H9 (cell line): ENCODE results near the gene FNIP2. TPM values are rescaled to one million over a fixed set of nuclear protein-coding genes. Genes with fewer than 3 reads are reported as not detected.

Source experiments
- DNase-seq: peaks from one replicate; pipeline ENCODE4 v3.0.0-alpha.2; 2017
- H2AFZ ChIP-seq: one replicate; pipeline ENCODE4 v1.6.1; 2013; ENCODE audit warnings: mild to moderate bottlenecking, low read length, control low read depth, moderate library complexity
- H2AK5ac ChIP-seq: 2 replicates; pipeline ENCODE4 v1.6.1; 2013; ENCODE audit warnings: low read length, control low read depth, mixed read lengths; ENCODE audit not compliant: insufficient read length
- H2BK120ac ChIP-seq: one replicate; pipeline ENCODE4 v1.6.1; 2013; ENCODE audit warnings: low read depth, mild to moderate bottlenecking, low read length, control low read depth, inconsistent platforms; ENCODE audit not compliant: poor library complexity, severe bottlenecking
- H2BK12ac ChIP-seq: 2 replicates; pipeline ENCODE4 v1.6.1; 2013; ENCODE audit warnings: low read length, control low read depth, mixed read lengths, low read depth; ENCODE audit not compliant: insufficient read length
- H2BK15ac ChIP-seq: 2 replicates; pipeline ENCODE4 v1.6.1; 2013; ENCODE audit warnings: low read depth, low read length, control low read depth
- H2BK20ac ChIP-seq: one replicate; pipeline ENCODE4 v1.6.1; 2013; ENCODE audit warnings: low read depth, mild to moderate bottlenecking, low read length, control low read depth, inconsistent platforms; ENCODE audit not compliant: poor library complexity, severe bottlenecking
- H2BK5ac ChIP-seq: 2 replicates; pipeline ENCODE4 v1.6.1; 2013; ENCODE audit warnings: low read length, control low read depth, mixed read lengths; ENCODE audit not compliant: insufficient read length
- H3K14ac ChIP-seq: 2 replicates; pipeline ENCODE4 v1.6.1; 2013; ENCODE audit warnings: low read length, control low read depth; ENCODE audit not compliant: insufficient read depth
- H3K18ac ChIP-seq: 2 replicates; pipeline ENCODE4 v1.6.1; 2013; ENCODE audit warnings: low read depth, mild to moderate bottlenecking, mixed read lengths, low read length, control low read depth; ENCODE audit not compliant: insufficient read length
- H3K23ac ChIP-seq: 2 replicates; pipeline ENCODE4 v1.6.1; 2013; ENCODE audit warnings: low read length, control low read depth, mixed read lengths, low read depth; ENCODE audit not compliant: insufficient read length
- H3K23me2 ChIP-seq: 2 replicates; pipeline ENCODE4 v1.6.1; 2013; ENCODE audit warnings: low read depth, mild to moderate bottlenecking, mixed read lengths, low read length, control low read depth; ENCODE audit not compliant: insufficient read length, poor library complexity, severe bottlenecking
- H3K27ac ChIP-seq: 2 replicates; pipeline ENCODE4 v1.5.1; 2013; ENCODE audit warnings: low read length, control low read depth, mixed read lengths, low read depth; ENCODE audit not compliant: insufficient read length
- H3K27me3 ChIP-seq: 2 replicates; pipeline ENCODE4 v1.6.1; 2013; ENCODE audit warnings: low read length, control low read depth, inconsistent platforms; ENCODE audit not compliant: insufficient read depth
- H3K4ac ChIP-seq: 2 replicates; pipeline ENCODE4 v1.6.1; 2013; ENCODE audit warnings: low read depth, mild to moderate bottlenecking, control low read depth, inconsistent platforms, low read length, moderate library complexity
- H3K4me1 ChIP-seq: 2 replicates; pipeline ENCODE4 v1.6.1; 2013; ENCODE audit warnings: low read length, control low read depth, inconsistent platforms; ENCODE audit not compliant: insufficient read depth
- H3K4me2 ChIP-seq: 2 replicates; pipeline ENCODE4 v1.6.1; 2013; ENCODE audit warnings: low read length, control low read depth, mixed read lengths; ENCODE audit not compliant: insufficient read length, insufficient read depth
- H3K56ac ChIP-seq: 2 replicates; pipeline ENCODE4 v1.6.1; 2013; ENCODE audit warnings: low read depth, mild to moderate bottlenecking, mixed read lengths, low read length, control low read depth; ENCODE audit not compliant: insufficient read length
- H3K79me1 ChIP-seq: 2 replicates; pipeline ENCODE4 v1.6.1; 2013; ENCODE audit warnings: low read depth, mild to moderate bottlenecking, moderate library complexity, low read length, control low read depth, inconsistent platforms; ENCODE audit not compliant: insufficient read depth, poor library complexity, severe bottlenecking
- H3K79me2 ChIP-seq: 2 replicates; pipeline ENCODE4 v1.6.1; 2013; ENCODE audit warnings: low read length, control low read depth, inconsistent platforms; ENCODE audit not compliant: insufficient read depth
- H3K9ac ChIP-seq: 2 replicates; pipeline ENCODE4 v1.6.1; 2013; ENCODE audit warnings: low read length, control low read depth, mixed read lengths; ENCODE audit not compliant: insufficient read length; ENCODE audit errors: extremely low read depth
- H3K9me3 ChIP-seq: one replicate; pipeline ENCODE4 v1.6.1; 2013; ENCODE audit warnings: low read depth, low read length, inconsistent platforms; ENCODE audit not compliant: control insufficient read depth
- H3T11ph ChIP-seq: one replicate; pipeline ENCODE4 v1.6.1; 2013; ENCODE audit warnings: mild to moderate bottlenecking, low read length, control low read depth, inconsistent platforms
- H4K20me1 ChIP-seq: one replicate; pipeline ENCODE4 v1.6.1; 2013; ENCODE audit not compliant: control insufficient read depth, insufficient read length, insufficient read depth
- H4K5ac ChIP-seq: 2 replicates; pipeline ENCODE4 v1.6.1; 2013; ENCODE audit warnings: low read depth, mild to moderate bottlenecking, mixed read lengths, low read length, control low read depth; ENCODE audit not compliant: insufficient read length
- H4K8ac ChIP-seq: replicated peaks from 2 replicates; pipeline ENCODE4 v1.6.1; 2013; ENCODE audit warnings: low read length, control low read depth, mixed read lengths, low read depth; ENCODE audit not compliant: insufficient read length
- H4K91ac ChIP-seq: 2 replicates; pipeline ENCODE4 v1.6.1; 2013; ENCODE audit warnings: low read depth, mild to moderate bottlenecking, moderate library complexity, mixed read lengths, low read length, control low read depth; ENCODE audit not compliant: insufficient read length
- H3K27ac Mint-ChIP-seq, 3 experiments: 2 replicates in 2 of 3; 3 replicates in 1 of 3; pipeline ENCODE4 v1.8.0; 2020 to 2021; ENCODE audit warnings: mixed read lengths in 3 of 3, mild to moderate bottlenecking in 1 of 3, moderate library complexity in 1 of 3
- H3K27me3 Mint-ChIP-seq: 2 replicates; pipeline ENCODE4 v1.8.0; 2021; ENCODE audit warnings: low read depth, mild to moderate bottlenecking, moderate library complexity, mixed read lengths
- H3K36me3 Mint-ChIP-seq, 3 experiments: 2 replicates in 2 of 3; 3 replicates in 1 of 3; pipeline ENCODE4 v1.8.0; 2020 to 2021; ENCODE audit warnings: low read depth in 3 of 3, mixed read lengths in 3 of 3; ENCODE audit not compliant: insufficient read depth in 1 of 3
- H3K4me1 Mint-ChIP-seq, 2 experiments: 2 replicates each; pipeline ENCODE4 v1.8.0; 2020; ENCODE audit warnings: mixed read lengths in 2 of 2
- H3K4me3 Mint-ChIP-seq, 2 experiments: 2 replicates in 1 of 2; 3 replicates in 1 of 2; pipeline ENCODE4 v1.8.0; 2020 to 2021; ENCODE audit warnings: mild to moderate bottlenecking in 2 of 2, mixed read lengths in 2 of 2, moderate library complexity in 1 of 2
- H3K9me3 Mint-ChIP-seq, 2 experiments: 2 replicates in 1 of 2; 3 replicates in 1 of 2; pipeline ENCODE4 v1.8.0; 2020; ENCODE audit warnings: mild to moderate bottlenecking in 2 of 2, mixed read lengths in 2 of 2, moderate library complexity in 1 of 2
- WGBS: extraction: QIAGEN DNeasy Blood & Tissue Kit; methylation state at CpG from one replicate; pipeline ENCODE4 v1.1.7; 2013; ENCODE audit warnings: missing lambda C conversion rate, low lambda C conversion rate, mixed read lengths; ENCODE audit not compliant: insufficient read length; ENCODE audit errors: extremely low coverage; 5-methylcytosine and 5-hydroxymethylcytosine counted together
- total RNA-seq: library from RNA; stranded (reverse); gene quantifications from 2 replicates; pipeline ENCODE4 v1.2.1, GENCODE V29; 2021
- TF ChIP-seq, protein P1 (sequence below): fragments of 200-600 bp; sonication (generic); conservative IDR thresholded peaks from 3 replicates; pipeline ENCODE4 v1.8.0; 2021; ENCODE audit warnings: antibody characterized with exemption, mild to moderate bottlenecking

FNIP2 gene
- total RNA-seq, 1 experiment from 2014 or later: 9.6 TPM

DNA sequence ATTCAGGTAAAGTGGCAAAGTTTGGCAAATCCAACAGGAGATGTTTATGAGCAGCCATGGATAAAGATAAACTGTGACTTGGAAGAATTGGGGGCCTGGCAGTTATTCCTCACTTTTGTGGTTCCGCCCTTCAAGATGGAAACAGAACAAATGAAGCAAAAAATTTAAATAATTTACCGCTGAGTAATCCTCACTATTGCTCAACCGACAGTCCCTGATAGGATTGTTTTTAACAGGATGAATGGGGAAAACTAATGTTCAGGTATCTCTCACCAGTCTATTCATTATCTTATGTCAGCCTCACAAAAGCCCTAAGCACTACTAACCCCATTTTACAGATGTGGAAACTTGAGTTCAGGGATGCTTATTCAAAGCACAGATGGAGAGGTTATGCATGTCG lies 90.8 kb downstream of the FNIP2 start:
- no peak overlapping the region; a peak in 1 of 7 replicates for H3K27ac Mint-ChIP-seq
- H3K9ac ChIP-seq: no peak overlapping the region
- H2BK15ac ChIP-seq: no peak overlapping the region
- no peaks in the 10 kb centered on the region for H3K79me1 ChIP-seq
- H3K27me3 Mint-ChIP-seq: no peaks in the 10 kb centered on the region
- H4K5ac ChIP-seq: no peak overlapping the region
- no peaks in the 10 kb centered on the region for H3K27me3 ChIP-seq
- H3K4me3 Mint-ChIP-seq: no peak overlapping the region
- no CpG with 5 or more reads among the region's 4 CpGs for WGBS
- H4K91ac ChIP-seq: no peak overlapping the region
- no peaks in the 10 kb centered on the region for H3K23me2 ChIP-seq
- no peak overlapping the region for H3K18ac ChIP-seq
- no peak overlapping the region for H2BK5ac ChIP-seq
- H3K27ac ChIP-seq: no peak overlapping the region
- H3K14ac ChIP-seq: no peak overlapping the region
- no peak overlapping the region for H2BK20ac ChIP-seq
- no peaks in the 10 kb centered on the region for H3K4me1 Mint-ChIP-seq
- no peak overlapping the region for H4K8ac ChIP-seq
- no peak overlapping the region for H2BK120ac ChIP-seq
- TF ChIP-seq, protein P1, sequence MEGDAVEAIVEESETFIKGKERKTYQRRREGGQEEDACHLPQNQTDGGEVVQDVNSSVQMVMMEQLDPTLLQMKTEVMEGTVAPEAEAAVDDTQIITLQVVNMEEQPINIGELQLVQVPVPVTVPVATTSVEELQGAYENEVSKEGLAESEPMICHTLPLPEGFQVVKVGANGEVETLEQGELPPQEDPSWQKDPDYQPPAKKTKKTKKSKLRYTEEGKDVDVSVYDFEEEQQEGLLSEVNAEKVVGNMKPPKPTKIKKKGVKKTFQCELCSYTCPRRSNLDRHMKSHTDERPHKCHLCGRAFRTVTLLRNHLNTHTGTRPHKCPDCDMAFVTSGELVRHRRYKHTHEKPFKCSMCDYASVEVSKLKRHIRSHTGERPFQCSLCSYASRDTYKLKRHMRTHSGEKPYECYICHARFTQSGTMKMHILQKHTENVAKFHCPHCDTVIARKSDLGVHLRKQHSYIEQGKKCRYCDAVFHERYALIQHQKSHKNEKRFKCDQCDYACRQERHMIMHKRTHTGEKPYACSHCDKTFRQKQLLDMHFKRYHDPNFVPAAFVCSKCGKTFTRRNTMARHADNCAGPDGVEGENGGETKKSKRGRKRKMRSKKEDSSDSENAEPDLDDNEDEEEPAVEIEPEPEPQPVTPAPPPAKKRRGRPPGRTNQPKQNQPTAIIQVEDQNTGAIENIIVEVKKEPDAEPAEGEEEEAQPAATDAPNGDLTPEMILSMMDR: no peak
- no peak overlapping the region for H3K4me2 ChIP-seq
- peaks cover 3 to 7% (median 5%) of the 10 kb centered on the region in 3 experiments; a peak in 5 of 7 replicates for H3K36me3 Mint-ChIP-seq
- H3K79me2 ChIP-seq: no peaks in the 10 kb centered on the region
- no peak overlapping the region for H2AK5ac ChIP-seq
- H2AFZ ChIP-seq: no peak overlapping the region
- no peak overlapping the region for H2BK12ac ChIP-seq
- H3T11ph ChIP-seq: no peak overlapping the region
- H4K20me1 ChIP-seq: no peaks in the 10 kb centered on the region
- no peak overlapping the region for H3K4ac ChIP-seq
- no peaks in the 10 kb centered on the region for H3K9me3 ChIP-seq
- no peaks in the 10 kb centered on the region for H3K9me3 Mint-ChIP-seq
- H3K23ac ChIP-seq: no peak overlapping the region
- no peak overlapping the region for H3K56ac ChIP-seq
- no peaks in the 10 kb centered on the region for H3K4me1 ChIP-seq
- no peak for DNase-seq
